Upper lobe of left lung (tissue), 4 donors: ENCODE results near the gene APOBEC3G.

Experiments used
- EP300 ChIP-seq, 4 donors: sonication (generic); formaldehyde crosslinking; IDR thresholded peaks; one replicate each; pipeline ENCODE4 v1.5.1; 2017; ENCODE audit warnings: antibody characterized with exemption in 4 of 4, control low read depth in 2 of 4
- POLR2AphosphoS5 ChIP-seq, 2 donors: sonication (generic); formaldehyde crosslinking; IDR thresholded peaks; one replicate each; pipeline ENCODE4 v1.5.1; 2017; ENCODE audit warnings: antibody characterized with exemption in 2 of 2
- TF ChIP-seq, protein P1 (sequence below), 6 experiments: fragments of 450-650 bp in 4 of 6; fragments of 200-600 bp in 2 of 6; sonication (generic) in 2 of 6; IDR thresholded peaks; one replicate each; pipeline ENCODE4 v1.5.1; 2016 to 2019; ENCODE audit warnings: antibody characterized with exemption in 6 of 6

DNA sequence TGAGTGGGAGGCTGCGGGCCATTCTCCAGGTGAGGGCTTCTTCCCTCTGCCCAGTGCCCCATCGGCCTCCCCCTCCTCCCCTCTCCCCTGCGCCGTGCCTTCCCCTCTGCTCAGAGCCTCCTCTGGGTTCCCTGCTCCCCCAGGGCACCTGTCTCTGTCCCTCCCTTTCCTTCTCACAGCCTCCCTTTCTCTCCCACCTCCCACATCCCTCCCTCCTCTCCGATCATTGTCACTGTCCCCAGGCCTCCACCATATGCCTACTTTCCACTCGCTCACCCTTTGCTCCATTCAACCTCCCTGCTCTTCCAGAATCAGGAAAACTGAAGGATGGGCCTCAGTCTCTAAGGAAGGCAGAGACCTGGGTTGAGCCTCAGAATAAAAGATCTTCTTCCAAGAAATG, 10.0 kb downstream of the APOBEC3G start:
- TF ChIP-seq POLR2AphosphoS5 (IDR thresholded peaks at IDR 0.05) (no peak), EP300 (IDR thresholded peaks at IDR 0.05) (no peak)
- TF ChIP-seq, protein P1, sequence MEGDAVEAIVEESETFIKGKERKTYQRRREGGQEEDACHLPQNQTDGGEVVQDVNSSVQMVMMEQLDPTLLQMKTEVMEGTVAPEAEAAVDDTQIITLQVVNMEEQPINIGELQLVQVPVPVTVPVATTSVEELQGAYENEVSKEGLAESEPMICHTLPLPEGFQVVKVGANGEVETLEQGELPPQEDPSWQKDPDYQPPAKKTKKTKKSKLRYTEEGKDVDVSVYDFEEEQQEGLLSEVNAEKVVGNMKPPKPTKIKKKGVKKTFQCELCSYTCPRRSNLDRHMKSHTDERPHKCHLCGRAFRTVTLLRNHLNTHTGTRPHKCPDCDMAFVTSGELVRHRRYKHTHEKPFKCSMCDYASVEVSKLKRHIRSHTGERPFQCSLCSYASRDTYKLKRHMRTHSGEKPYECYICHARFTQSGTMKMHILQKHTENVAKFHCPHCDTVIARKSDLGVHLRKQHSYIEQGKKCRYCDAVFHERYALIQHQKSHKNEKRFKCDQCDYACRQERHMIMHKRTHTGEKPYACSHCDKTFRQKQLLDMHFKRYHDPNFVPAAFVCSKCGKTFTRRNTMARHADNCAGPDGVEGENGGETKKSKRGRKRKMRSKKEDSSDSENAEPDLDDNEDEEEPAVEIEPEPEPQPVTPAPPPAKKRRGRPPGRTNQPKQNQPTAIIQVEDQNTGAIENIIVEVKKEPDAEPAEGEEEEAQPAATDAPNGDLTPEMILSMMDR (IDR thresholded peaks at IDR 0.05), result no peak
